ENCODE results near the gene CELF4. TPM values are rescaled to one million over a fixed set of nuclear protein-coding genes. Genes with fewer than 3 reads are reported as not detected.

Gene CELF4
- total RNA-seq, 1 experiment from 2014 or later, result not detected

- in situ Hi-C loops (cut with HindIII; ENCODE audit: low pct_unique_long_range_greater_than_20kb, low sequenced_read_pairs), result no loop called here
- DNase-seq (ENCODE audit: low read depth, low spot score), result no peak
Observed at GRCh38 chr18:37341473-37342086, 224.0 kb downstream of the CELF4 start.

GRCh38 chr18:37341016-37341415, 224.6 kb downstream of the CELF4 start:
- in situ Hi-C loops (cut with HindIII; ENCODE audit: low pct_unique_long_range_greater_than_20kb, low sequenced_read_pairs), result no loop called here
- no peak for DNase-seq (ENCODE audit: low read depth, low spot score)

- DNase-seq (ENCODE audit: low read depth, low spot score), result no peak
- in situ Hi-C loops (cut with HindIII; ENCODE audit: low pct_unique_long_range_greater_than_20kb, low sequenced_read_pairs), result no loop called here
Observed at GRCh38 chr18:37339701-37340215, 225.8 kb downstream of the CELF4 start.

GRCh38 chr18:37336568-37337285, 228.9 kb downstream of the CELF4 start:
- in situ Hi-C loops (cut with HindIII; ENCODE audit: low pct_unique_long_range_greater_than_20kb, low sequenced_read_pairs), result no loop called here
- DNase-seq (ENCODE audit: low read depth, low spot score), result no peak

- in situ Hi-C loops (cut with HindIII; ENCODE audit: low pct_unique_long_range_greater_than_20kb, low sequenced_read_pairs), result no loop called here
- no peak for DNase-seq (ENCODE audit: low read depth, low spot score)
Observed at GRCh38 chr18:37335409-37335736, 230.2 kb downstream of the CELF4 start.

- no peak for DNase-seq (ENCODE audit: low read depth, low spot score)
Observed at GRCh38 chr18:37334631-37335408, 230.8 kb downstream of the CELF4 start.

GRCh38 chr18:37332628-37333420, 232.8 kb downstream of the CELF4 start:
- DNase-seq (ENCODE audit: low read depth, low spot score), result no peak
- in situ Hi-C loops (cut with HindIII; ENCODE audit: low pct_unique_long_range_greater_than_20kb, low sequenced_read_pairs), result no loop called here

More at GRCh38 chr18:37334631-37335408, 230.8 kb downstream of the CELF4 start:
- in situ Hi-C loops (cut with HindIII; ENCODE audit: low pct_unique_long_range_greater_than_20kb, low sequenced_read_pairs), result no loop called here

GRCh38 chr18:37332219-37332618, 233.4 kb downstream of the CELF4 start:
- DNase-seq (ENCODE audit: low read depth, low spot score), result no peak
- in situ Hi-C loops (cut with HindIII; ENCODE audit: low pct_unique_long_range_greater_than_20kb, low sequenced_read_pairs), result no loop called here

GRCh38 chr18:37330173-37330572, 235.4 kb downstream of the CELF4 start:
- in situ Hi-C loops (cut with HindIII; ENCODE audit: low pct_unique_long_range_greater_than_20kb, low sequenced_read_pairs), result no loop called here
- no peak for DNase-seq (ENCODE audit: low read depth, low spot score)

- in situ Hi-C loops (cut with HindIII; ENCODE audit: low pct_unique_long_range_greater_than_20kb, low sequenced_read_pairs), result no loop called here
- DNase-seq (ENCODE audit: low read depth, low spot score), result no peak
Observed at GRCh38 chr18:37328946-37329719, 236.5 kb downstream of the CELF4 start.

- no peak for DNase-seq (ENCODE audit: low read depth, low spot score)
- in situ Hi-C loops (cut with HindIII; ENCODE audit: low pct_unique_long_range_greater_than_20kb, low sequenced_read_pairs), result no loop called here
Observed at GRCh38 chr18:37327063-37327577, 238.5 kb downstream of the CELF4 start.

GRCh38 chr18:37322492-37323035, 243.0 kb downstream of the CELF4 start:
- in situ Hi-C loops (cut with HindIII; ENCODE audit: low pct_unique_long_range_greater_than_20kb, low sequenced_read_pairs), result no loop called here
- DNase-seq (ENCODE audit: low read depth, low spot score), result peak; percentile 59

- DNase-seq (ENCODE audit: low read depth, low spot score), result no peak
- in situ Hi-C loops (cut with HindIII; ENCODE audit: low pct_unique_long_range_greater_than_20kb, low sequenced_read_pairs), result no loop called here
Observed at GRCh38 chr18:37321582-37322491, 243.8 kb downstream of the CELF4 start.

GRCh38 chr18:37320317-37320716, 245.3 kb downstream of the CELF4 start:
- no peak for DNase-seq (ENCODE audit: low read depth, low spot score)
- in situ Hi-C loops (cut with HindIII; ENCODE audit: low pct_unique_long_range_greater_than_20kb, low sequenced_read_pairs), result no loop called here

GRCh38 chr18:37318360-37319355, 246.9 kb downstream of the CELF4 start:
- in situ Hi-C loops (cut with HindIII; ENCODE audit: low pct_unique_long_range_greater_than_20kb, low sequenced_read_pairs), result no loop called here
- no peak for DNase-seq (ENCODE audit: low read depth, low spot score)
